Left renal pelvis (tissue), 4 donors: Measurements from ENCODE around the gene ZNF777. TPM values are rescaled to one million over a fixed set of nuclear protein-coding genes. Genes with fewer than 3 reads are reported as not detected.

Experiments
- DNase-seq, 4 donors: peaks; one replicate each; pipeline ENCODE4 v3.0.0-alpha.2; 2013; ENCODE audit warnings: low read depth in 4 of 4, low spot score in 3 of 4
- polyA plus RNA-seq, 4 donors: library from polyadenylated mRNA; unstranded; fragments of 120-200 nt; gene quantifications; one replicate each; pipeline ENCODE4 v1.2.1, GENCODE V29; 2013; ENCODE audit not compliant: insufficient read length in 4 of 4

ZNF777 gene
- polyA plus RNA-seq, 4 donors: 13.6 to 16.3 (median 14.1) TPM

GRCh38 chr7:149477494-149478443 is 16.9 kb upstream of the ZNF777 start:
- no peak for DNase-seq

GRCh38 chr7:149476791-149477190 is 15.9 kb upstream of the ZNF777 start:
- no peak for DNase-seq

GRCh38 chr7:149475121-149476045 is 14.5 kb upstream of the ZNF777 start:
- no peak for DNase-seq

- DNase-seq: no peak
Observed at GRCh38 chr7:149474309-149475120, 13.7 kb upstream of the ZNF777 start.

GRCh38 chr7:149473251-149473650 is 12.4 kb upstream of the ZNF777 start:
- DNase-seq: no peak

GRCh38 chr7:149471289-149471953 is 10.6 kb upstream of the ZNF777 start:
- no peak for DNase-seq

GRCh38 chr7:149469806-149470205 is 8.9 kb upstream of the ZNF777 start:
- no peak for DNase-seq

- no peak for DNase-seq
Observed at GRCh38 chr7:149468208-149468607, 7.3 kb upstream of the ZNF777 start.

GRCh38 chr7:149467321-149467859 is 6.5 kb upstream of the ZNF777 start:
- no peak for DNase-seq

- DNase-seq: no peak
Observed at GRCh38 chr7:149466364-149466763, 5.5 kb upstream of the ZNF777 start.

GRCh38 chr7:149463500-149464161 is 2.8 kb upstream of the ZNF777 start:
- no peak for DNase-seq

GRCh38 chr7:149462101-149462520 is 1.2 kb upstream of the ZNF777 start:
- no peak for DNase-seq

GRCh38 chr7:149459540-149460452 is 1.1 kb downstream of the ZNF777 start:
- no peak for DNase-seq

- no peak for DNase-seq
Observed at GRCh38 chr7:149459201-149459539, 1.7 kb downstream of the ZNF777 start.

- DNase-seq: no peak
Observed at GRCh38 chr7:149458235-149458634, 2.6 kb downstream of the ZNF777 start.

GRCh38 chr7:149457766-149458165 is 3.1 kb downstream of the ZNF777 start:
- DNase-seq: no peak

GRCh38 chr7:149456506-149457421 is 4.1 kb downstream of the ZNF777 start:
- DNase-seq: no peak
